ENCODE measurements around the gene PPP1R1C.

The PPP1R1C gene

DNA sequence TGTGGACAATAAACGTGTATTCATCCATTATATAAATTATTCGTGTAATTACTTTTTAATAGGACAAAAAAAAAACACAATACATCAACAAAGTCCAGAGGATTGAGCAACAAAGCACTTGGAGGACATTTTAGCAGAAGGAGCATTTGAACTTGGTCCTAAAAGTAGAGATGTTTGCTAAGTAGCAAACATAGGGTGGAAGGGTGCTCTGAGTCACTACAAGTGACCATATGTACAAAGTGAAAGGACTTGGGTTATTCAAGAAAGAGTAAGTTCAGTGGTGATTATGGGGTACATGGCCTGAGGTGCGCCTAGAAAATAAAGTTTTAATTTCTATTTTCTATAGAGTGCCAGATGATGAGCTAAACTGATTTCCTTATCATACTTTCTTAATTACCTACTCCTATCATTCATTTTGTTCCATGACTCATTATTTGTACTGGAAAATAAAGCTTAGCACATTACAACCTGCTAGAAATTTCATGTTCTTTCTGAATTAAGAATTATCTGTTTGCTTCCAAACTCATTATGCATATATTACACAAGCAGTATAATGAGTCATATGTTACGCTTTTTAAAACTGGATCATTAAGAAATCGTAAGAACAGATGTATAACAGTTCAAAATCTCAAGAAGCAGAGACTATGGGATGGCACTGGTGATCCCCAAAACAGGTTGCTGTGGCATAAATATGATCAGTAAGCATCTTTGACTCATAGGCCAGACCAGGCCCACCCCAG lies 13.1 kb upstream of the PPP1R1C start:
- no peak for DNase-seq

DNA sequence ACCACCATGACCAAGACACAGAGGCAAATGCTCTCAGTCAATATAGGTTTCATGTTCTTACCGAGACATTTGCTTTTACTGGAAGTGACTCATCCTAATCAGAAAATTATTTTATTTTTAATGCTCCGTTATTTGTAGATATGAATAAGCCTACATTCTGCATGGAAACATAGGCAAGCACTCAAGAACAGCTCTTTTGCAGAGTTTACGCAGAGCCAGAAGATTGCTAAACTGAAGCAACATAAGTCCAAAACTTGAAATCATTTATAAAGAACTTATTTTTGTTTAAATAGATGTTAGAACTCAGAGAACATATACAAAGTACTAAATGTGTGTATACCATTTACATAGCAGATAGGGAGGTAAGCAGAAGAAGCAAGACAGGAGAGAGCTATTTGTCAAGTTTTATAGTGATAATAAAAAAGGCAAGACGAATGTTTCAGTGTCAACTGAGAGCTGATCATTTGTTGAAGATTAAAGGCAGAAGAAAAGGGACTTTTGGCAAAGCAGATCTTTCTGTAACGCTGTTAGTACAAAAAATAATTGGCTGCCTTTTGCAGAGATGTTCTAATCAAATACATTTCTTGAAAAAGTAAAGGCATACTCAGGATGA lies 12.4 kb upstream of the PPP1R1C start:
- DNase-seq: no peak

DNA sequence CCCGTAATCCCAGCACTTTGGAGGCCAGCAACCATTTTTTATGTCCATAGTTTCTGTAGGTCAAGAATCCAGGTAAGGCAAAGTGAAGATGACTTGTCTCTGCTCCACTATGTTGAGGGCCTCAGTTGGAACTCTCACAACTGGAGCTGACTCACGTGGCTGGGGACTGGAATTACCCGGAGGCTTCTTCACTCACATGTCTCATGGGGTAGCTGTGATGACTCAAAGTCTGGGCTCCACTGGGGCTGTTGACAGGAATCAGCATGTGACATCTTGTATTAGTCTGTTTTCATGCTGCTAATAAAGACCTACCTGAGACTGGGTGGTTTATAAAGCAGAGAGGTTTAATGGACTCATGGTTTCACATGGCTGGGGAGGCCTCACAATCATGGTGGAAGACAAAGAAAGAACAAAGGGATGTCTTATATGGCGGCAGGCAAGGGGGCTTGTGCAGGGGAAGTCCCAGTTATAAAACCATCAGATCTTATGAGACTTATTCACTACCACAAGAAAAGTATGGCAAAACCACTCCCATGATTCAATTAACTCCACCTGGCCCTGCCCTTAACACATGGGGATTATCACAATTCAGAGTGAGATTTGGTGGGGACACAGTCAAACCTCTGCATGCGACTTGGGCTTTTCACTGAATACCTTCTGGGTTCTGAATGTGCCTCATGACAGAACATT lies 7.8 kb upstream of the PPP1R1C start:
- DNase-seq: peak; percentile 36 to 54

DNA sequence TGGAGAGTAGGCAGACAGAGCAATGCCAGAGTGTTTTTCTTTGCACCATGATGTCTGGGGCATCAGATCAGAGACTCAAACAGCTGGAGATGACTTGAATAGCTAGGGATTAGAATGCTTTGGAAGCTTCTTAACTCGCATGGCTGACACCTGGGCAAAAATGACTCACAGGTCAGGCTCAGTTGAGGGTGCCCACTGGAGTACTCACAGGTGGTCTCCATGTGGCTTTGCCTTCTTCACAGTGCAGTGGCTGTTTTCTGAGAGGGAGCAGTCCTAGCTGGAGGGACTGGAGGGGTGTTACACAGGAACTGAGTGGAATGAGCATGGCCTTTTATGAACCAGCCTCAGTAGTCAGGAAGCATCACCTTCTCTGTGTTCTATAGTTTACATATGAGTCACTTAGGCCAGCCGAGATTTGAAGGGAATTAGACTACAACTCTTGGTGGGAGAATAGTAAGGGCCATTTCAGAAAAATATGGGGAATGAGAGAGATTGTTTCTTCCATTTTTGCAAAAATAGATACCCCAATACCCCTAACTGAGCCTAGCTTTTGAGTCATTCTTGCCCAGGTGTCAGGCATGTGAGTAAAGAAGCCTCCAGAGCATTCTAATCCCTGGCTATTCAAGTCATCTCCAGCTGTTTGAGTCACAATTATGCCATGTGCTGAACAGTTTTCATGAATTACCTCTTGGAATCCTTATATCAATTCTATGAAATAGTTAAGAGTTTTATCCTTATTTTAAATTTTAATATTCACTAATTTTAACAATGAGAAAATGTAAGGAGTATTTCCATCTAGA lies 7.1 kb upstream of the PPP1R1C start:
- no peak for DNase-seq

DNA sequence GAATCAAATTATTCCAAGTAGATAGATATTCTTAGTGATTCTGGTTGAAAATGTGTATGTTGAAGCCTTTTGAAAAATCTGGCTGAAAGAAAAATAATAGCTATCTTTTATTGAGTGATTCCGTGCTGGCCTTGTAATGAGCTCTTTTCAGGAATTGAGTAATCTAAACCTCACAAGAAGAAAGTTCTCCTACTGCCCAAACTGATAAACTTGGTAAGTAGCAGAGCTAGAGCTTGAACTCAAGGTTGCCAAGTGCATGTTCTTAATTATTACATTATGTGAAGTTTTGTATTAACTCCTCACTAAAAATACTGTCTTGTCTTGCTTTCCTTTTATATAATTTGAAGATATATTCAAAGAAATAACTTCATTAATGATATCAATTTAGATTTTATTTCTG lies 1.6 kb upstream of the PPP1R1C start:
- no peak for DNase-seq

DNA sequence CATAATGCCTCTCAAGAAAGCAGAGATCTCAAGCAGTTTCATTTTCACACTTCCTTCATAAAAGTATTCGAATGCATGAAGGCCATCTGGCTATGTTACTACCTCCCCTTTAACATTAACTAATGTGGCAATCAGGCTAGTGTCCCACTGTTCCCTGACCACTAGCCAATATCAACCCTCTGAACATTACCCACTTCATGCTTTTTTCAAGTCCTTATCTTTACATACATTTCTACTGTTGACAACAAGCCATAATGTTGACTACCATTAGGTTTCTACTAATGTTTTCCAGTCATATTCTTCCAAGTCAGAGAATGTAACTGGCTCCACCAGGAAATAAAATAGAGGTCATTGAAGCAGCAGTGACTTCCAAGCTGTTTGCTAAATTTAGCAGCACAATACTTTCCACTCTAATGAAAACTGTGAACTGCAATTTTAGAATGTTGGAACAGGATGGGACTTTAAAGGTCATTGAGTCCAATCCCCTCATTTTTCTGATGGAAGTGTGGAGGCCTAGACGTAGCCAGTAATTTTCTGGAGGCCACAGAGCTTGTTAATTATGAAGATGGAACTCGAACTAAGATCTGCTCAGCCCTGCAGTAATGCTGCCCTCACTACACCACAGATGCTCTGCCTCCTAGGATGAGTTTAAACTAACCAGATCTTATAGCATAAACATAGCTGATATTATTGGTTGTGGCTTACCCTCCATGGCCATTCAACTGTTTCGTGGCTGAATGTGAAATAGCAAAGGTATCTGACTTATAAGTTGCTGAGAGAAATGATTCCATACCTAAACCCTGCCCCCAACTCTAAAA lies 630 bp upstream of the PPP1R1C start:
- no peak for DNase-seq

DNA sequence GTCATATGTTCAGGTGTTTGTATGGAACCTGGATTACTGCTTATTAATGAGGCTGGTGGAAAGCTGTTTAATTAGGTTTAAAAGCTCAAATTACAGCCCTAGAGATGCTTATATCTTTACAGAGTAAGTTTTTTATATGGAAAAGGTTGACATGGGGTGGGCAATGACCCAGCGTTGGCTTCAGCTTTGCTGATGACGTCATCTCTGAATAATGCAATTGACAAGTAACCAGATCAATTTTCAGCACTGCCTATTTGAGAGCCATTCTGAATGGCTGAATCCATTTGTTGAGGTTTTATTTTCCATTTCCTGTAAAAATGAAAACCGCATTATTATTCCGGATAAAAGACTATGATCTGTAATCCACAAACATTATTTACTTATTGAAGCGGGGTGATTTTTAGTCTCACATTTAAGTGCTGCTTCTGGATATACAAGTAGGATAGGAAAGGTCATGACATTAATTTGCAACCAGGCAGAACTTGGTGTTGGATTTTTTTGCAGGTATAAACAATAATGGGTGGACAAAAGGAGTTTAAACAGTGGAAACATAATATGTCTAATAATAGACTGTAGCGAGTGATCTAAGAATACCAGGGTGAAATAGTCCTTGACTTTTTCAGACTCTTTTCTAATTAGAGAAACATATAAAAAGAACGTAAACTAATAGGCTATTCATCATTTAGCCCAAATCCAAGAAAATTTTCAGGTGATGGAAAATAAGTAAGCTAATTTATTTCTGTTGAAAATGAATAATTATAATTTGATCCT lies 2.7 kb downstream of the PPP1R1C start:
- no peak for DNase-seq

DNA sequence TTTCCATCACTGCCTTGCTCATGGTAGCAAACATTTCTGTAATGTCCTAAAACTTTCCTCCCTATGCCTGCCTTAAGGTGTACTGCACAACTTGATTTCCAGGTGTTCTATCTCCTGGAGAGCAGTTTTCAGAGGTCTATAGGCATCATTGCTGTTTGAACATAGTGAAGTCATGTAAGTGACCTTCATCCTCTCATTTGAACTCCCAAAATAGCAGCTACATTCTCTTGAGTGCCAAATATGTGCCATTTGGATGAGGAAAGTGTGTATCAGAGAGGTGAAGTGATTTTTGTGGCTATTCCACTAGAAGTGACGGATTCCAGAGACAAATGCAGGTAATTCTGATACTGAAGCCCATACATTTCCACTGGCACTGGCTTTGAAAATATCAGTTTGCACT lies 3.4 kb downstream of the PPP1R1C start:
- no peak for DNase-seq

DNA sequence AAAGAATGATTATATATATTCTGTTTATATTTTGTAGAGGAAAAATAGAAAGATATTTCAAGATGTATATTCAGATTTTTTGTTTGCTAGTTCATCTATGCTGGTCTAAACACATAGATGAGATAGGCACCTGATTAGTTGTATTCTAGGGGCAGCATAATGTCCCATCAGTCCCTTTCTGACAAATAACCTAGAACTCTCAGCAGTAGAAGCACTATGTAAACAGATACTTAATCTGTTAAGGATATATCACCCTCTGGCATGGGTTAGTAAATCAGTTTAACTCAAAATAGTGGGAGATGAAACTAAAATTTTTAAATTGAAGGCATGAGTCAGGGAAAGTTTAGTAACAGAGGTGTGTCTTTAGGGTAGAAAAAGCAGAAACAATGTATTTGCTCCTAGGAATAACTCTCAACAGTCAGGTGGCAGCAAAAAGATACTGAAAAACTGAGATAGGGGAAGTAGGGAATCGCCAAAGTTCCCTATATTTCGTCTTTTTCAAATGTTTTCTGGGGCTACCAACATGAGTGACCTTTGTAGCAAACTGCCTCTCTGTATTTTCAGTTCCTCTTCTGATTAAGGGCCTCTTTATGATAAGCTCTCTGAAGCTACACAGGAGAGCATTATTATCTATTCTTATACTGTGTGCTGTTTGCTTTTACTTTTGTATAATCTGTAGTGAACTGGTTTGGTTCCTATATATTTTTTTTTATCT lies 5.7 kb downstream of the PPP1R1C start:
- no peak for DNase-seq

DNA sequence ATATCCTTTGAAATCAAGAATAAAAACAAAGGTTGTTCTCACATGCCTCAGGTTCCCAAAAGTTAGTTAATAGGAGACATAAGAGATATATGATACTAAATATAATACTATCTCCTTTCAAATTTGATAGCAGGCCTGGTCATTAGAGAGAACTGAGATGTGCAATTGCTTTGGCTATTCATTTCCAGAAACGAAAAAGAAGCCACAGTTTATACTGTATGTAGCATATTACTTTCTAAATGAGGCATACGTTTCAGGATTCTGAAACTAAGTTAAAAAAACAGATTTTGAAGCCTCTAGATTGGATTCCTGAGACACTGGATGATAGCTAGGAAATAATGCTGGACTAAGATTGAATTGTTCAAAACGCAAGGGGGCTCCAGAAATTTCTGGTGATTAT lies 7.1 kb downstream of the PPP1R1C start:
- DNase-seq: no peak

DNA sequence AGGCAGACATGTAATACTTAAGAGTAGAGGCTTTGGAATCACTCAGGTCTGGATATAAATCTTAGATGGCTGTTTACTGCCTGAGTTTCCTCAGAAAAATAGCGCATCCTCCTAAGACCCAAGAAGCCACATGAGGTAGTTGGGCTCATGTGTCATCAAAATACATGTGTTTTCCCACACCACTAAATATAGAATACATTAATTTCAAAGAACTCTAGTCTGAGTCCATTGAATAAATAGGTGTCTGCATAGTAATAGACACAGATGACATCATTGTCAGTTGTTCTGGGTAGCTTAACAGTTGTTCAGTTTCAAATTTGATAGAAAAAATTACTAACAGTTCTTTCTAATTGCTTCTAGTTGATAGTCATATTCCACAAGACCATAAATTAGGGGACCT lies 9.6 kb downstream of the PPP1R1C start:
- DNase-seq: no peak

DNA sequence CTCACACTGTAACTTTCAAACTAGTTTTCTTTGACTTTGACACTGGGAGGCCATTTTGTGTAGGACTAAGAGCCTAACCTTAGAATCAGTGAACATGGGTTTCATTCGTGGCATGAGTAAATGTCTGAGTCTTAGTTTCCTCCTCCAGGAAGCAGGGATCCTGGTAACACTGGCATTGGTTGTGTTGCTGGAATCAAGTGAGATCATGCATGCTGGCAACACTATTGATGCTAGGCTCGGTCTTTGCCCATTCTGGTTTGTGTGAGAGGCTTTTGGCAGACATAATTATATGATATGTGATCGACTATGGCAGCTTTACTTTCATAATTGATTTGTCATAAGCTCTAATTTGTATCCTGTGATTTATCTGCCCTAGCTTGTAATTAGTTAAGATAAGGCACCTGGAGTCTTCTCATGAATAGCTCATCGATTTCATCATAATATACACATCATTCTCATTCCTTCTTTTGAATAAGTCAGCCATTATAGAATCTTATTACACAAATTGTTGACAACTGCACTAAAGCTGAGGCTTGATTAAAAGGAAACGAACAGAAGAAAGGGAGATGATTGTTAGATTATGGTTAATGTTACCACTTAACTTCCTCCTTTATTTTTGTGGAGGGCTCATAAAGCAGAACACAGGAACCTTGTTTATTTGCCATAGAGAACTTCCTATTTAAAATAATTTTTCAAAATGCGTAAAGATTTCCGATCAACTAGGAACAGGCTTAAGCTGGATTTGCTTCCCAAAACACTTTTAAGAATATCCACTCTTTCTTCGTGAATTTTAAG lies 12.6 kb downstream of the PPP1R1C start:
- DNase-seq: no peak

DNA sequence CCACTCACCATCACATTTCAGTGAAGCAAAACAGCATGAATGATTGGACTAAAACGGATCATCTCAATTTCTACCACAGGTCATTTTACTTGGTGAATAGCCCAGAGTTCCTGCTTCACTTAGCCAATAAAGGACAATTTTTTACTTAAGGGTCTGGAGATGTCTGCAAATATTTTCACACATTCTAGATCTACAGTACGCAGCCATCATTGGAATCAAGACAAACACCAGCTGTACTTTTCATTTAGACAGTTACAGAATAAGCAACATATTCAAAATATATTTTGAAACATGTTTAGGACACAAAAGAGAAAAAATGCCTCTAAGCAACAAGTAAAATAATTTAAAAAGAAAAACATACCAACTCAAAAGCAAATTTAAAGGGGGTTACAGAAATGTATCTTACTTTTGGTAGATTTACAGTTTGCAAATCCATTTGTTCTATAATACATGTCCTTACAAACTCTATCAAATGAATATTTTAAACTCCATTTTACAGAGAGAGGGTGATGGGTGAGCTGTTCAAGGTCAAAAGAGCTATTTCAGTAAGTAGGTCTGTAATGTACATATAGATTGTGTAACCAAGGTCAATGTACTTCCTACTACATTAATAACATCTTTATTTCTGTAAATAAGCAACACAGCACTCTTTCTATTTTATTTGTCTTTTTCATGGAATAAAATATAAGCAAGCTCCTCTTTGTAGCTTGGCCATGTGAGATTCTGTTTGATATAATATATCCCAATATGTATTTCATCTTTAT lies 13.4 kb downstream of the PPP1R1C start:
- DNase-seq: no peak

DNA sequence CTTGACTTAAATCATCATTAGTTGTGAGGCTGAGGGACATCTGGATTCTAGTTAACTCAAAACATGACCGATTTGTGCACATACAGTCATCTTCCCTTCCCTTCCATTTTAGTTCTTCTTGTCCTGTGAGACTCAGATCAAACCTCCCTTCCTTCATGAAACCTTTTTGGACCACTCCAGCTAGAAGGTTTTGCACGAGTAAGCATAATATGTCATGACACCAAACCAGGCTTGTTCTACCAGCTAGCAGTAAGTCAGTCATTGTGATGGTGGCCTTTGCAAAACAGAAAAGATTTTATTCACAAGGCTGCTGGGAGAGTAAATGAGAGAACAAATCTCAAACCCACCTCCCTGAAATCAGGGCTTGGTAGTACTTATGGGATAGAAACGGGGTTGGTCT lies 14.3 kb downstream of the PPP1R1C start:
- DNase-seq: no peak

DNA sequence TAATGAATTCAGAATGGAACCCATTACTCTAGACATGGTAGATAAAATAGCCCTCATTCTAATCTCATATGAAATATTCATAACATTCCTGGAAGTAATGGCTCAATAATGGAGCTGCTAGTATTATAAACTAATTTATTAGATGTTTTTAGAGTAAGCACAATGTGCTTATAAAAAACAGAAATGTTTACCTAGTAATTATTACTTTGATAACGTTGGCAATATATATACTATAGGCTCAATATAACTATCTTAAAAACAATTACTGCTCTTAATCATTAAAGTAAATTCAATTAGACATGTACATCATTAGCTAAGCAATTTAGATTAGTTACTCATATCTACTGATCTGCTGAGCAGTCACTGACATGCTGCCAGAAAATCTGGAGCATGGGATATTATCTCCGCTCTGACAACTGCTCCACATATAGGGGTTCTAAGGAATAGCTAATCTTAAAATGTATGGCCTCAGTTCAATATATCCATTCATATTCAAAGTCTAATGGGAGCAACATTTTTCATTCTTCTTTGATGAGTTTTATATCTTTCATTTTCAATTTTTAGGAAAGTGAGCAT lies 19.4 kb downstream of the PPP1R1C start:
- no peak for DNase-seq

DNA sequence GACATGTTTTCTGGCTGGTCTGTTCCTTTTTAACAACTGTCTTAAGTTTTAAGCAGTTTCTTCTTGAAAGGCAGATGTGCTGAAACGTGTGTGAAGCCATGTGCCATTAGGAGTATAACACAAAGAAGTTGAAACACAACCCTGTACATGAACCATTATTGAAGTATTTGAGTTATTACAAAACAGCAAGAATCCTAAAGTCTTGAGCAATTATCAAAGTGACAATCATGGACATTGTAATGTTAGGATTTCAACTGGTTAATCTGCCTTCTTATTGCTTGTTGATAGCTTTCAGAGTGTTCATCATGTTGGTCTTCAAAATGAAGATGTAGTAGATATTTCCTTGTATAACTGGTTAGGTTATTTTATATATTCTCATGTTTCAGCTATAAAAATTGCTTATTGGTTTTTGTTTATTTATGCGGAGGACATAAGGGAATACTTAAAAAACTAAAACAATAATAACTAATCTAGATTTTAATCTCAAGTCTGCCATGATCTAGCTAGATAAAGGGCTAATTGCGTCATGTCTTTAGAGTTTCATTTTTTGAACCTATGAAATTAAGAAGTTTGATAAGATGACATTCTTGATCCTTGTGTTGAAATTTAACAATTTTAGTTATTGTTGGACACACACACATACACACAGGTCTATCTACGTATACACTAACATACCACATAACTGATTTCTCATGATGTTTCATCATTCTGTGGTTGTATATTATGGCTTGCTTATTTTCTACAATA lies 21.1 kb downstream of the PPP1R1C start:
- no peak for DNase-seq

DNA sequence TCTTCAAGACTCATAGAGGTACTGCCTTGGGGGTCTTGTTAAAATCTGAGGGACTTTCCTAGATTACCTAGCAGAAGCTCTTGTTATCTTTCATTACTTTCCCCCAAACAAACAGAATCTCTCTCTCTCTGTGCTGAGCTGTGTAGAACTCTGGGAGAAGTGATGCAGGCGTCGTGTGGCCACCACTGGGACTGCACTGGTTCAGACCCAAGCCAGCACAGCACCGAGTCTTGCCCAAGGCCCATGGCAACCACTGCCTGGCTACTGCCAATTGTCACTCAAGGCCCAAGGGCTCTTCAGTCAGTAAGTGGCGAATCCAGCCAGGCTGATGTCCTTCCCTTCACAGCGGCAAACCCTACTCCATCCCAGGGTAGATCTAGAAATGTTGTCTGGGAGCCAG lies 28.6 kb downstream of the PPP1R1C start:
- no peak for DNase-seq
